Epithelial cell of proximal tubule (primary cell): ENCODE data around the gene SERPINB13. TPM values are rescaled to one million over a fixed set of nuclear protein-coding genes. Genes with fewer than 3 reads are reported as not detected.

Experiments
- DNase-seq: peaks from one replicate; pipeline ENCODE4 v3.0.0-alpha.2; 2011; ENCODE audit warnings: low read depth
- H3K4me3 ChIP-seq: 2 replicates; pipeline ENCODE4 v1.5.1; 2011; ENCODE audit warnings: low read depth, mild to moderate bottlenecking, low read length
- CTCF ChIP-seq: conservative IDR thresholded peaks from 2 replicates; pipeline ENCODE4 v1.5.1; 2012; ENCODE audit warnings: low read depth, mild to moderate bottlenecking, low read length
- total RNA-seq: library from RNA; depleted of rRNA; stranded (reverse); fragments of >200 nt; gene quantifications from 2 replicates; pipeline ENCODE4 v1.2.3, GENCODE V29; 2015

SERPINB13 gene
- total RNA-seq, 1 donor from 2014 or later = not detected

- DNase-seq = no peak
- no peak for TF ChIP-seq CTCF
Observed at GRCh38 chr18:63551769-63552168, 35.4 kb upstream of the SERPINB13 start.

GRCh38 chr18:63552581-63552980 lies 34.6 kb upstream of the SERPINB13 start:
- TF ChIP-seq CTCF = no peak
- no peak overlapping the region for H3K4me3 ChIP-seq
- DNase-seq = no peak

More at GRCh38 chr18:63551769-63552168, 35.4 kb upstream of the SERPINB13 start:
- no peak overlapping the region for H3K4me3 ChIP-seq

- no peak for TF ChIP-seq CTCF
- no peak overlapping the region for H3K4me3 ChIP-seq
- DNase-seq = peak; percentile 84
Observed at GRCh38 chr18:63553081-63553480, 34.1 kb upstream of the SERPINB13 start.

- TF ChIP-seq CTCF = no peak
- H3K4me3 ChIP-seq = no peak overlapping the region
- DNase-seq = no peak
Observed at GRCh38 chr18:63559567-63560491, 27.3 kb upstream of the SERPINB13 start.

- H3K4me3 ChIP-seq = no peak overlapping the region
- no peak for TF ChIP-seq CTCF
- no peak for DNase-seq
Observed at GRCh38 chr18:63562284-63562683, 24.9 kb upstream of the SERPINB13 start.

GRCh38 chr18:63564021-63564420 lies 23.1 kb upstream of the SERPINB13 start:
- DNase-seq = no peak
- TF ChIP-seq CTCF = no peak
- H3K4me3 ChIP-seq = no peak overlapping the region

- TF ChIP-seq CTCF = no peak
- H3K4me3 ChIP-seq = no peak overlapping the region
- DNase-seq = no peak
Observed at GRCh38 chr18:63564561-63564960, 22.6 kb upstream of the SERPINB13 start.
